NCI-H1105 treated with DMSO at 0.1 percent for 48 hours (cell line): ENCODE measurements around the gene HTR3E.
"Not testable (repeated sequence)": the region's sequence is repeated elsewhere in the genome, so short reads cannot be mapped to it uniquely, and the experiment has no call there.

ENCODE experiments used
- DNase-seq: peaks from one replicate; lab custom pipeline; 2025; lab: John Stamatoyannopoulos, UW

Gene HTR3E

GRCh38 chr3:184096811-184097383 lies at the start of gene HTR3E:
Gene HTR3E (plus strand): TSS chr3:184097064. CDS start chr3:184097530, 466 bp downstream.
- DNase-seq, result no peak

- DNase-seq, result peak; percentile 51
Measured at GRCh38 chr3:184050217-184050847, 46.5 kb upstream of the HTR3E start.

- no peak for DNase-seq
Measured at GRCh38 chr3:184052767-184053166, 44.1 kb upstream of the HTR3E start, which contains the start of gene HTR3C. Gene HTR3C (plus strand): TSS chr3:184053047. CDS start chr3:184053081, 34 bp downstream.

GRCh38 chr3:184058029-184058428 lies 38.8 kb upstream of the HTR3E start:
- no peak for DNase-seq

GRCh38 chr3:184059424-184059823 lies 37.4 kb upstream of the HTR3E start:
- no peak for DNase-seq

- DNase-seq, result no peak
Measured at GRCh38 chr3:184062637-184063036, 34.2 kb upstream of the HTR3E start.

- no peak for DNase-seq
Measured at GRCh38 chr3:184066211-184066610, 30.7 kb upstream of the HTR3E start.

GRCh38 chr3:184067573-184068055 lies 29.2 kb upstream of the HTR3E start:
- DNase-seq, result no peak

GRCh38 chr3:184068344-184068743 lies 28.5 kb upstream of the HTR3E start:
- DNase-seq, result no peak

- DNase-seq, result not testable (repeated sequence)
Measured at GRCh38 chr3:184071142-184071541, 25.7 kb upstream of the HTR3E start.

GRCh38 chr3:184073621-184074020 lies 23.2 kb upstream of the HTR3E start:
- no peak for DNase-seq

- DNase-seq, result no peak
Measured at GRCh38 chr3:184075901-184076300, 21.0 kb upstream of the HTR3E start.

GRCh38 chr3:184077881-184078280 lies 19.0 kb upstream of the HTR3E start:
- no peak for DNase-seq

GRCh38 chr3:184078851-184079250 lies 18.0 kb upstream of the HTR3E start:
- DNase-seq, result no peak

GRCh38 chr3:184081116-184081830 lies 15.6 kb upstream of the HTR3E start:
- no peak for DNase-seq

GRCh38 chr3:184082034-184082433 lies 14.8 kb upstream of the HTR3E start:
- DNase-seq, result no peak

GRCh38 chr3:184082465-184082864 lies 14.4 kb upstream of the HTR3E start:
- DNase-seq, result no peak

GRCh38 chr3:184085389-184085852 lies 11.4 kb upstream of the HTR3E start:
- DNase-seq, result no peak

GRCh38 chr3:184092199-184092598 lies 4.7 kb upstream of the HTR3E start:
- DNase-seq, result no peak

- DNase-seq, result no peak
Measured at GRCh38 chr3:184097556-184097955, 692 bp downstream of the HTR3E start.

GRCh38 chr3:184099806-184100686 lies 3.2 kb downstream of the HTR3E start:
- no peak for DNase-seq

- DNase-seq, result no peak
Measured at GRCh38 chr3:184110316-184110725, 13.5 kb downstream of the HTR3E start.
